ENCODE data around the gene PARD6A. TPM values are rescaled to one million over a fixed set of nuclear protein-coding genes. Genes with fewer than 3 reads are reported as not detected.

The PARD6A gene
- total RNA-seq, 1 experiment from 2014 or later, result 10.8 TPM

DNA sequence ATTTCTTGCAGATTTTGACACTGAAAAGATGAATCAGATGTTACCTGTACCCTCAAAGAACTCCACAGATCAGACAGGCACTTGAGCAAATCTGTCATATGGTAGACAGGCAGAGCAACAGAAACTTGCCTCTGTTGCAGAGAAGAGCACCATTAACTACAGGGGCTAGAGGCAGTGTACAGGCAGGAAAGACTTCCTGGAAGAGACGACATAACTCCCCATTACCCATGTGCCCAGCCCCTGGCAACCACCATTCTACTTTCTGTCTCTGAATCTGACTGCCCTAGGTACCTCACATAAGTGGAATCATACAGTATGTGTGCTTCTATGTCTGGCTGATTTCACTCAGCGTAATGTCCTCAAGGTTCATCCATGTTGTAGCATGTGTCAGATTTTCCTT is 42.9 kb downstream of the PARD6A start:
- peaks cover 6% of the 10 kb centered on the region for H3K79me1 ChIP-seq (ENCODE audit: insufficient read depth, low read depth, low read length, poor library complexity, severe bottlenecking)
- no peak overlapping the region for H3K23ac ChIP-seq (ENCODE audit: insufficient read length, low read depth, low read length)
- Mint-ChIP-seq H3K4me1 (peaks cover 4 to 7% of the 10 kb centered on the region in 2 experiments), H3K9me3 (peaks cover 0 to 2% of the 10 kb centered on the region in 2 experiments; a peak in 2 of 5 replicates), H3K27me3 (ENCODE audit: low read depth) (no peaks in the 10 kb centered on the region), H3K36me3 (ENCODE audit: insufficient read depth in 1 of 3, low read depth in 3 of 3) (peaks cover 0 to 4% (median 1%) of the 10 kb centered on the region in 3 experiments; a peak in 4 of 7 replicates), H3K4me3 (no peak overlapping the region), H3K27ac (no peak overlapping the region)
- H3K4me1 ChIP-seq (ENCODE audit: insufficient read depth, low read length), result no peaks in the 10 kb centered on the region
- no peaks in the 10 kb centered on the region for H3K27me3 ChIP-seq (ENCODE audit: insufficient read depth, low read length)
- DNase-seq, result no peak
- H3K14ac ChIP-seq (ENCODE audit: insufficient read depth, low read length), result no peak overlapping the region; the same call in 1 of the 2 replicates
- H4K5ac ChIP-seq (ENCODE audit: insufficient read length, low read depth, low read length), result no peak overlapping the region
- no peak overlapping the region for H2BK120ac ChIP-seq (ENCODE audit: low read depth, low read length, poor library complexity, severe bottlenecking)
- WGBS (ENCODE audit: extremely low coverage, insufficient read length, low lambda C conversion rate), result no CpG with 5 or more reads among the region's 2 CpGs
- peaks cover 3% of the 10 kb centered on the region; the same call in 1 of the 2 replicates for H3K79me2 ChIP-seq (ENCODE audit: insufficient read depth, low read length)
- H2BK12ac ChIP-seq (ENCODE audit: insufficient read length, low read depth, low read length), result no peak overlapping the region
- no peaks in the 10 kb centered on the region for H3K9me3 ChIP-seq (ENCODE audit: control insufficient read depth, low read depth, low read length)
- no peaks in the 10 kb centered on the region for H3K23me2 ChIP-seq (ENCODE audit: insufficient read length, low read depth, low read length, poor library complexity, severe bottlenecking)
- no peak overlapping the region for H4K8ac ChIP-seq (replicated peaks; ENCODE audit: insufficient read length, low read depth, low read length)
- H4K91ac ChIP-seq (ENCODE audit: insufficient read length, low read depth, low read length), result no peak overlapping the region
- H3K9ac ChIP-seq (ENCODE audit: extremely low read depth, insufficient read length, low read length), result no peak overlapping the region
- no peak overlapping the region for H3K56ac ChIP-seq (ENCODE audit: insufficient read length, low read depth, low read length)
- no peak overlapping the region for H3K4me2 ChIP-seq (ENCODE audit: insufficient read depth, insufficient read length, low read length)
- H3T11ph ChIP-seq (ENCODE audit: low read length), result no peak overlapping the region
- no peak overlapping the region for H2AK5ac ChIP-seq (ENCODE audit: insufficient read length, low read length)
- H2BK15ac ChIP-seq (ENCODE audit: low read depth, low read length), result no peak overlapping the region
- no peaks in the 10 kb centered on the region for H4K20me1 ChIP-seq (ENCODE audit: control insufficient read depth, insufficient read depth, insufficient read length)
- TF ChIP-seq, protein P1, sequence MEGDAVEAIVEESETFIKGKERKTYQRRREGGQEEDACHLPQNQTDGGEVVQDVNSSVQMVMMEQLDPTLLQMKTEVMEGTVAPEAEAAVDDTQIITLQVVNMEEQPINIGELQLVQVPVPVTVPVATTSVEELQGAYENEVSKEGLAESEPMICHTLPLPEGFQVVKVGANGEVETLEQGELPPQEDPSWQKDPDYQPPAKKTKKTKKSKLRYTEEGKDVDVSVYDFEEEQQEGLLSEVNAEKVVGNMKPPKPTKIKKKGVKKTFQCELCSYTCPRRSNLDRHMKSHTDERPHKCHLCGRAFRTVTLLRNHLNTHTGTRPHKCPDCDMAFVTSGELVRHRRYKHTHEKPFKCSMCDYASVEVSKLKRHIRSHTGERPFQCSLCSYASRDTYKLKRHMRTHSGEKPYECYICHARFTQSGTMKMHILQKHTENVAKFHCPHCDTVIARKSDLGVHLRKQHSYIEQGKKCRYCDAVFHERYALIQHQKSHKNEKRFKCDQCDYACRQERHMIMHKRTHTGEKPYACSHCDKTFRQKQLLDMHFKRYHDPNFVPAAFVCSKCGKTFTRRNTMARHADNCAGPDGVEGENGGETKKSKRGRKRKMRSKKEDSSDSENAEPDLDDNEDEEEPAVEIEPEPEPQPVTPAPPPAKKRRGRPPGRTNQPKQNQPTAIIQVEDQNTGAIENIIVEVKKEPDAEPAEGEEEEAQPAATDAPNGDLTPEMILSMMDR (conservative IDR thresholded peaks at IDR 0.05), result no peak
- no peak overlapping the region for H3K18ac ChIP-seq (ENCODE audit: insufficient read length, low read depth, low read length)
- no peak overlapping the region for H2BK5ac ChIP-seq (ENCODE audit: insufficient read length, low read length)
- H2BK20ac ChIP-seq (ENCODE audit: low read depth, low read length, poor library complexity, severe bottlenecking), result no peak overlapping the region
- no peak overlapping the region for H3K4ac ChIP-seq (ENCODE audit: low read depth, low read length)
- no peak overlapping the region for H2AFZ ChIP-seq (ENCODE audit: low read length)
- no peak overlapping the region for H3K27ac ChIP-seq (ENCODE audit: insufficient read length, low read depth, low read length)
